Stomach (tissue), 9 donors: Measurements from ENCODE around the gene GNG4. TPM values are rescaled to one million over a fixed set of nuclear protein-coding genes. Genes with fewer than 3 reads are reported as not detected.

Experiments used
- DNase-seq, 2 donors: peaks; one replicate each; pipeline versions ENCODE4 v3.0.0 to v3.0.0-alpha.2; 2013 to 2019
- H3K27ac ChIP-seq, 5 donors: fragments of 200-600 bp in 4 of 5; sonication (generic) in 4 of 5; one replicate each; pipeline ENCODE4 v1.5.1; 2013 to 2019; ENCODE audit warnings: mild to moderate bottlenecking in 1 of 5, moderate library complexity in 1 of 5
- H3K27me3 ChIP-seq, 3 donors: fragments of 200-600 bp; sonication (generic); one replicate each; pipeline ENCODE4 v1.5.1; 2017 to 2019; ENCODE audit warnings: mixed run types in 1 of 3
- H3K36me3 ChIP-seq, 4 donors: fragments of 200-600 bp; sonication (generic); 1 replicate in 3 of 4; 2 replicates in 1 of 4; pipeline ENCODE4 v1.5.1; 2016 to 2019
- H3K4me1 ChIP-seq, 4 donors: fragments of 200-600 bp; sonication (generic); one replicate each; pipeline ENCODE4 v1.5.1; 2016 to 2019
- H3K4me3 ChIP-seq, 4 donors: fragments of 200-600 bp; sonication (generic) in 3 of 4; one replicate each; pipeline ENCODE4 v1.5.1; 2016 to 2019; ENCODE audit warnings: mild to moderate bottlenecking in 1 of 4
- H3K9me3 ChIP-seq, 4 donors: fragments of 200-600 bp; sonication (generic); one replicate each; pipeline ENCODE4 v1.5.1; 2016 to 2019
- CTCF ChIP-seq, 7 experiments: fragments of 450-650 bp in 4 of 7; fragments of 200-600 bp in 3 of 7; sonication (generic) in 3 of 7; IDR thresholded peaks; one replicate each; pipeline ENCODE4 v1.5.1; 2016 to 2019; ENCODE audit warnings: antibody characterized with exemption in 7 of 7, control low read depth in 2 of 7, mild to moderate bottlenecking in 1 of 7
- EP300 ChIP-seq: sonication (generic); formaldehyde crosslinking; IDR thresholded peaks from one replicate; pipeline ENCODE4 v1.6.1; 2017; ENCODE audit warnings: antibody characterized with exemption
- POLR2A ChIP-seq, 4 donors: fragments of 450-650 bp; IDR thresholded peaks; one replicate each; pipeline ENCODE4 v1.6.1; 2016; ENCODE audit warnings: antibody characterized with exemption in 4 of 4, control low read depth in 2 of 4, mild to moderate bottlenecking in 1 of 4, moderate library complexity in 1 of 4
- POLR2AphosphoS5 ChIP-seq, 3 donors: sonication (generic); formaldehyde crosslinking; IDR thresholded peaks; one replicate each; pipeline ENCODE4 v1.6.1; 2016; ENCODE audit warnings: antibody characterized with exemption in 3 of 3
- WGBS, 5 donors: extraction: QIAGEN DNeasy Blood & Tissue Kit in 3 of 5; methylation state at CpG; one replicate each; pipeline versions ENCODE4 v1.1.5 to v1.1.7; 2013 to 2018; 5-methylcytosine and 5-hydroxymethylcytosine counted together
- intact Hi-C: fragments of 100-400 bp; cut with DNase I; formaldehyde crosslinking; loops from one replicate; pipeline ENCODE4 v1.15.1; 2023; ENCODE audit warnings: low total_unique reads
- polyA plus RNA-seq, 3 donors: library from polyadenylated mRNA; stranded (reverse); fragments of 200-250 nt; gene quantifications; one replicate each; pipeline ENCODE4 v1.2.3, GENCODE V29; 2013
- total RNA-seq, 5 donors: library from RNA; depleted of rRNA; stranded (reverse); fragments of >200 nt; gene quantifications; one replicate each; pipeline versions ENCODE4 v1.1.0 to v1.2.3, GENCODE V29; 2014 to 2016
- donor health status: healthy with polysubstance abuse.
- donor health status: Bipolar disorder and iron deficiency.
- donor health status: healthy.

The GNG4 gene
- total and polyA plus RNA-seq, 8 donors, result 0.58 to 5.1 (median 1.4) TPM; not detected in 1

DNA sequence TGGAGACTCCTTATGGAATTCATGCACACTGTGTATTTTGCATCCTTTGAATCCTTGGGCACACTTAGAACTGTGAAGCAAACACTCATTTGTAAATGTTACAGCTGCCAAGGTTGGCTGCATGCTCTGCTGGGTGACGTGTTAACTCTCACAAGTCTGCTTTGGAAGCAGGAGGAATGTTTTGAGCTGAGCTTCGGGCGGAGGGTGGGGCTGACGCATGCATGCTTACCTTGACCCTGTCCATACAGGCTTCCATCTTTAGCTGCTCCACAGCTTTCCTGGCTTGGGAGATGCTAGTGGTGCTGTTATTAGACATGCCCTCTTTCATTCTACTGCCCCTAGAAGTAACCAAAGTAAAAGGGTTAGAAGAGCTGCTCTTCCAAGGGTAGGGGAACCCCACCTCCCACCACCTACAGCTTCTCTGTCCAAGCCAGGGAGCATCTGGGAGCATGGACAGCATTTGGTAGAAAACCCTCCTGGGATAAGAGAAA is 66.0 kb downstream of the GNG4 start:
- TF ChIP-seq POLR2A (IDR thresholded peaks at IDR 0.05), result no peak
- TF ChIP-seq CTCF (IDR thresholded peaks at IDR 0.05), result peak in 1 of 7 experiments; percentile 9
- intact Hi-C loops, result no loop called here
- H3K27ac ChIP-seq, result no peak overlapping the region
- H3K4me1 ChIP-seq, result no peaks in the 10 kb centered on the region
- H3K9me3 ChIP-seq, result no peaks in the 10 kb centered on the region
- peaks cover 0 to 11% (median 0%) of the 10 kb centered on the region in 3 donors for H3K27me3 ChIP-seq
- H3K36me3 ChIP-seq, result no peaks in the 10 kb centered on the region
- DNase-seq, result no peak
- WGBS, 5 donors, result 61 to 80% (median 64%) methylated on average over 1 to 4 of the region's 4 CpGs
- H3K4me3 ChIP-seq, result no peak overlapping the region

DNA sequence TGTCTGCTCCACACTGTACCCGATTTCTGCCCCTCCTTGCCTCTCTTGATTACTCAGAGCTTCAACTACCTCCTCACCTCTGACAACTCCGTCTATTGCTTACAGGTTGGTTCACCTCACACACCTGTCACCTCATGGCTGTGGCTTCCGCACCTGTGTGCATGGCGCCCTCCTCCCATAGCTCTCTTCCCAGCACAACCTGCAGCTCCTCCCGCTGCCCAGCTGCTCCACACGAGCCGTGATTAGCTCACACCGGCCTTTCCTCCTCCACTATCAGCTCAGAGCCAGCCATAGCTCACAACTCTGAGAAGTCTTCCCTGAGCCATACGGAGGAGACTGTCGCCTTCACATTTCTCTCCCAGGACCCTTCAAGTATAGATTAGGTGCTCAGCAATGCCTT is 67.5 kb downstream of the GNG4 start:
- intact Hi-C loops, result no loop called here
- Histone ChIP-seq H3K36me3 (no peaks in the 10 kb centered on the region), H3K4me1 (no peaks in the 10 kb centered on the region), H3K9me3 (no peaks in the 10 kb centered on the region), H3K27me3 (peaks cover 0 to 11% (median 0%) of the 10 kb centered on the region in 3 donors), H3K27ac (no peak overlapping the region), H3K4me3 (no peak overlapping the region)
- no peak for DNase-seq
- 80 to 91% (median 83%) methylated on average over 10 of the region's 10 CpGs for WGBS, 5 donors
- TF ChIP-seq EP300 (no peak), POLR2AphosphoS5 (IDR thresholded peaks at IDR 0.05) (no peak), CTCF (IDR thresholded peaks at IDR 0.05) (no peak), POLR2A (IDR thresholded peaks at IDR 0.05) (no peak)

GRCh38 chr1:235579891-235580290 is 69.7 kb downstream of the GNG4 start:
- DNase-seq, result no peak
- WGBS, 5 donors, result 90 to 94% (median 93%) methylated on average over 3 of the region's 3 CpGs
- TF ChIP-seq EP300 (no peak), CTCF (IDR thresholded peaks at IDR 0.05) (no peak), POLR2A (IDR thresholded peaks at IDR 0.05) (no peak), POLR2AphosphoS5 (IDR thresholded peaks at IDR 0.05) (no peak)
- Histone ChIP-seq H3K27ac (no peak overlapping the region), H3K9me3 (no peaks in the 10 kb centered on the region), H3K36me3 (no peaks in the 10 kb centered on the region), H3K27me3 (no peaks in the 10 kb centered on the region), H3K4me1 (no peaks in the 10 kb centered on the region), H3K4me3 (no peak overlapping the region)
- intact Hi-C loops, result no loop called here

DNA sequence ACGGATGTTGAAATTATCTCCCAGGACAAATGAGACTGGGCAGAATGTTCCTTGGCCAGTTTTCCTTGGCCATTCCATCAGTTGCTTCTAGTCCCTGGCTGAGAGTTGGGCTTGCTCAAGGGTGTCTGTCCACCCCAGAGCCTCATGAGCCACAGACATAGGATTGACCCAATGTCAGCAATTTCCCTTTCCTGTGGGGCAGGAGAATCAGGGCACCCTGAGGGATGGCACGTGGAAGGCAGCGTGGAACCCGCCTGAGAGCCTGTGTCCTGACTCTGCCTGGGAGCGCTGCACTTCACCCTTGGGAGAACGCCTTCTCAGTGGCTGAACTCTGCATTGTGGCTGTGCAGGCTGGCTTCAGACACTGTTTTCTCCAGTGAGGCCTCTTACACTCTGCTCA is 74.0 kb downstream of the GNG4 start:
- Histone ChIP-seq H3K9me3 (no peaks in the 10 kb centered on the region), H3K36me3 (no peaks in the 10 kb centered on the region), H3K27me3 (no peaks in the 10 kb centered on the region), H3K27ac (no peak overlapping the region), H3K4me3 (no peak overlapping the region), H3K4me1 (no peaks in the 10 kb centered on the region)
- TF ChIP-seq CTCF (IDR thresholded peaks at IDR 0.05), result no peak
- TF ChIP-seq POLR2AphosphoS5 (IDR thresholded peaks at IDR 0.05), result no peak
- TF ChIP-seq POLR2A (IDR thresholded peaks at IDR 0.05), result no peak
- TF ChIP-seq EP300, result no peak
- DNase-seq, result no peak
- intact Hi-C loops, result no loop called here
- WGBS, 5 donors, result 80 to 86% (median 81%) methylated on average over 2 to 6 of the region's 6 CpGs
